Measurements from ENCODE around the gene EEF1AKMT3. TPM values are rescaled to one million over a fixed set of nuclear protein-coding genes. Genes with fewer than 3 reads are reported as not detected.

Gene EEF1AKMT3
- total and polyA plus RNA-seq, 9 of the 15 experiments (the other 6 are each of a cell fraction or from before 2014, with no cell fraction given): 4.1 to 17.2 (median 7.9) TPM

- TF ChIP-seq TFE3 (CRISPR knock-in tag; IDR thresholded peaks at IDR 0.05) (no peak), MED1 (CRISPR knock-in tag; IDR thresholded peaks at IDR 0.05; ENCODE audit: borderline replicate concordance) (no peak), RFX5 (IDR thresholded peaks at IDR 0.05; ENCODE audit: low read depth, low read length) (no peak), SETDB1 (IDR thresholded peaks at IDR 0.05; ENCODE audit: low read length) (no peak), ZNF449 (CRISPR knock-in tag; IDR thresholded peaks at IDR 0.05) (no peak), ZNF655 (CRISPR knock-in tag; IDR thresholded peaks at IDR 0.05) (no peak), CTCF (IDR thresholded peaks at IDR 0.05 in 2 of 3, conservative IDR thresholded peaks at IDR 0.05 in 1 of 3; ENCODE audit: insufficient read depth in 2 of 3, low read depth in 1 of 3, low read length in 3 of 3) (peak; percentile 91 to 97 (median 96)), CBX1 (IDR thresholded peaks at IDR 0.05; ENCODE audit: low read depth) (peak; percentile 76), ZNF217 (CRISPR knock-in tag; IDR thresholded peaks at IDR 0.05) (no peak), DMBX1 (CRISPR knock-in tag; IDR thresholded peaks at IDR 0.05; ENCODE audit: borderline replicate concordance) (no peak), CBX8 (IDR thresholded peaks at IDR 0.05; ENCODE audit: borderline replicate concordance, extremely low read depth, low read depth, low read length, poor library complexity, severe bottlenecking) (no peak), TRIM25 (IDR thresholded peaks at IDR 0.05; ENCODE audit: borderline replicate concordance) (0 out of 2 replicates have a peak, but pooled peaks have one; percentile 18), ZBTB12 (CRISPR knock-in tag; IDR thresholded peaks at IDR 0.05) (peak; percentile 83), NBN (IDR thresholded peaks at IDR 0.05; ENCODE audit: low read depth) (peak; percentile 89), HES1 (IDR thresholded peaks at IDR 0.05; ENCODE audit: low read depth) (0 out of 2 replicates have a peak, but pooled peaks have one; percentile 38)
These were observed 10.4 kb downstream of the EEF1AKMT3 start, which contains the start of gene TSFM (continued) for GRCh38 chr12:57782608-57783465.

Data from K562 (cell line).